ENCODE data around the gene GLRX5. TPM values are rescaled to one million over a fixed set of nuclear protein-coding genes. Genes with fewer than 3 reads are reported as not detected.

Gene GLRX5
- total and polyA plus RNA-seq, 2 donors (not counting 1 experiment from before 2014, with no cell fraction given), result 28.4 to 47.6 TPM

DNA sequence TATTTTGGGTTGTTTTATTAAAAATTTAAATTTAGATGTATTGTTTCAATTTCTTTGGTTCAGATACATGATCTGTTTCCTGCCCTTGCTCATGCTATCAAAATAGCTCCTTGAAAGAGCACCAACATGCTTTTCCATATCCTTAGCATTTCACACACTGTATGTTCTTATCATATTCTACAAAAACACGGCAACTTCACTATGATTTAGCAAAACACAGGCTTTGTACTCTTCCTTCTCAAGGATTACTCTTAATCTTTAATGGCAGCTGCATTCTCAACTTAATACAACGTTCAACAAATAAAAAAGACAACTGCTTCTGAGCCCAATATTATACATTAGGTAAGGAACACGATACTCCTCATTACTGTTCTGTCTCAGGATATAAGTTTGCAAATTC is 2.9 kb upstream of the GLRX5 start:
- Histone ChIP-seq H3K36me3 (ENCODE audit: control insufficient read depth, insufficient read depth, low read length) (no peaks in the 10 kb centered on the region), H3K9ac (ENCODE audit: insufficient read depth, low read length) (no peak overlapping the region), H3K9me3 (ENCODE audit: control insufficient read depth, insufficient read depth, low read depth, low read length) (no peaks in the 10 kb centered on the region), H3K4me3 (replicated peaks in 1 of 4; ENCODE audit: control extremely low read depth in 1 of 4, insufficient read depth in 1 of 4, low read depth in 3 of 4, low read length in 4 of 4) (peak overlapping the region in 2 of 4 experiments; percentile 67 to 95), H3K27me3 (ENCODE audit: control insufficient read depth, insufficient read depth, low read length) (no peaks in the 10 kb centered on the region), H3K4me2 (ENCODE audit: extremely low read depth, insufficient read depth, low read length) (peak overlapping the region; percentile 70), H3K4me1 (ENCODE audit: control insufficient read depth, extremely low read depth, insufficient read depth, low read length) (peaks cover 16% of the 10 kb centered on the region), H3K79me2 (ENCODE audit: control insufficient read depth, insufficient read depth, low read length) (peaks cover 66% of the 10 kb centered on the region), H3K27ac (ENCODE audit: insufficient read depth, low read length) (peak overlapping the region; percentile 48), H2AFZ (ENCODE audit: low read length) (no peak overlapping the region), H4K20me1 (ENCODE audit: control insufficient read depth, extremely low read depth, insufficient read depth, low read length) (no peaks in the 10 kb centered on the region)
- TF ChIP-seq EZH2 (IDR thresholded peaks at IDR 0.05; ENCODE audit: low read length, missing control alignments) (no peak), CTCF (conservative IDR thresholded peaks at IDR 0.05 in 1 of 2, IDR thresholded peaks at IDR 0.05 in 1 of 2; ENCODE audit: low read depth in 1 of 2, low read length in 2 of 2) (no peak)
- DNase-seq (ENCODE audit: low read depth in 2 of 2), result no peak

DNA sequence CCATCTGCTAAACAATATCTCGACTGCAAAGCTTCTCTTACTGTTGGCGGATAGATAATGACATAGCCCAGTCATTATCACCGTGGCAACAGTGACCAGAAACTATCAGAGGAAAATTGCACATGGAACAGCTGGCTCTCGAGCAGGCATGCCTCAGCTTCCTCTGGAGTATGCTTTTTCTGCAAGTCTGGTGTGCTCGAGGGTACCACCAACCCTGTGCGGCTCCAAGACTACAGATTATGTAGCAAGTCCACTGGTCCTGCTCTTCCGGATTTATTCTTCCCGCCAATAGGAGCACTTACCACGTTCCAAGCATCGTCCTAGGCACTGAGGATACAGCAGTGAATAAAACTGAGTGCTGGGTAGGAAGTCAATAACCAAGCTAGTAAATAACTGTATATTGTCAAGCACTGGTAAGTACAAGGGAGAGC is 1.4 kb upstream of the GLRX5 start:
- peak; percentile 58 to 61 for DNase-seq (ENCODE audit: low read depth in 2 of 2)
- H2AFZ ChIP-seq (ENCODE audit: low read length), result peak overlapping the region; percentile 26
- H3K27ac ChIP-seq (ENCODE audit: insufficient read depth, low read length), result peak overlapping the region; percentile 81
- H3K4me2 ChIP-seq (ENCODE audit: extremely low read depth, insufficient read depth, low read length), result peak overlapping the region; percentile 99
- no peaks in the 10 kb centered on the region for H3K36me3 ChIP-seq (ENCODE audit: control insufficient read depth, insufficient read depth, low read length)
- no peak for TF ChIP-seq CTCF (conservative IDR thresholded peaks at IDR 0.05 in 1 of 2, IDR thresholded peaks at IDR 0.05 in 1 of 2; ENCODE audit: low read depth in 1 of 2, low read length in 2 of 2)
- peaks cover 80% of the 10 kb centered on the region for H3K79me2 ChIP-seq (ENCODE audit: control insufficient read depth, insufficient read depth, low read length)
- H3K4me3 ChIP-seq (replicated peaks in 1 of 4; ENCODE audit: control extremely low read depth in 1 of 4, insufficient read depth in 1 of 4, low read depth in 3 of 4, low read length in 4 of 4), result peak overlapping the region; percentile 67 to 95 (median 78)
- no peaks in the 10 kb centered on the region for H4K20me1 ChIP-seq (ENCODE audit: control insufficient read depth, extremely low read depth, insufficient read depth, low read length)
- peak overlapping the region; percentile 89 for H3K9ac ChIP-seq (ENCODE audit: insufficient read depth, low read length)
- no peaks in the 10 kb centered on the region for H3K9me3 ChIP-seq (ENCODE audit: control insufficient read depth, insufficient read depth, low read depth, low read length)
- H3K27me3 ChIP-seq (ENCODE audit: control insufficient read depth, insufficient read depth, low read length), result no peaks in the 10 kb centered on the region
- peaks cover 14% of the 10 kb centered on the region for H3K4me1 ChIP-seq (ENCODE audit: control insufficient read depth, extremely low read depth, insufficient read depth, low read length)

DNA sequence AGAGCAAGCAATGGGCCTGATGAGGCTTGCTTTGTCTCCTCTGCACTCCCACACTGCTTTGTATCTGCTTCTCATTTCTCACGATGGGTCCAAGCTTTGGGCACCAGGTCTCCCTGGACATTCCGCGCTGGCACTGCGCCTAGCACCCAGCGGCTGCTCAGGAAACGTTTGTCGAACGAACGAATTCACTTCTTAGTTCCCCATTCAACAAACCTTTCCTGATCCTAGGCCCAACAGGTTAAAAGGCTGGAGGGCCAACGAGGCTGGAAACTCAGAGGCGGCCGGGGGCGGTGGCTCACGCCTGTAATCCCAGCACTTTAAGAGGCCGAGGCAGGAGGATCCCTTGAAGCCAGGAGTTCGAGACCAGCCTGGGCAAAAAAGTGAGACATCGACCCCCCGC is 1.0 kb upstream of the GLRX5 start:
- peak overlapping the region; percentile 67 to 95 (median 78) for H3K4me3 ChIP-seq (replicated peaks in 1 of 4; ENCODE audit: control extremely low read depth in 1 of 4, insufficient read depth in 1 of 4, low read depth in 3 of 4, low read length in 4 of 4)
- H3K79me2 ChIP-seq (ENCODE audit: control insufficient read depth, insufficient read depth, low read length), result peaks cover 84% of the 10 kb centered on the region
- H3K4me1 ChIP-seq (ENCODE audit: control insufficient read depth, extremely low read depth, insufficient read depth, low read length), result peaks cover 14% of the 10 kb centered on the region
- no peaks in the 10 kb centered on the region for H4K20me1 ChIP-seq (ENCODE audit: control insufficient read depth, extremely low read depth, insufficient read depth, low read length)
- peak overlapping the region; percentile 26 for H2AFZ ChIP-seq (ENCODE audit: low read length)
- H3K4me2 ChIP-seq (ENCODE audit: extremely low read depth, insufficient read depth, low read length), result peak overlapping the region; percentile 99
- H3K9ac ChIP-seq (ENCODE audit: insufficient read depth, low read length), result peak overlapping the region; percentile 89
- no peak for TF ChIP-seq EZH2 (IDR thresholded peaks at IDR 0.05; ENCODE audit: low read length, missing control alignments)
- no peak for TF ChIP-seq CTCF (conservative IDR thresholded peaks at IDR 0.05 in 1 of 2, IDR thresholded peaks at IDR 0.05 in 1 of 2; ENCODE audit: low read depth in 1 of 2, low read length in 2 of 2)
- no peaks in the 10 kb centered on the region for H3K9me3 ChIP-seq (ENCODE audit: control insufficient read depth, insufficient read depth, low read depth, low read length)
- DNase-seq (ENCODE audit: low read depth in 2 of 2), result no peak
- H3K36me3 ChIP-seq (ENCODE audit: control insufficient read depth, insufficient read depth, low read length), result no peaks in the 10 kb centered on the region
- peak overlapping the region; percentile 81 for H3K27ac ChIP-seq (ENCODE audit: insufficient read depth, low read length)
- no peaks in the 10 kb centered on the region for H3K27me3 ChIP-seq (ENCODE audit: control insufficient read depth, insufficient read depth, low read length)

Data from fibroblast of lung (primary cell).